Transverse colon (tissue), 4 donors: ENCODE measurements around the gene TMPRSS11E.

ENCODE experiments used
- EP300 ChIP-seq: sonication (generic); formaldehyde crosslinking; IDR thresholded peaks from one replicate; pipeline ENCODE4 v1.6.1; 2017; ENCODE audit warnings: antibody characterized with exemption, low read depth
- POLR2A ChIP-seq: fragments of 450-650 bp; IDR thresholded peaks from one replicate; pipeline ENCODE4 v1.6.1; 2016; ENCODE audit warnings: antibody characterized with exemption, mild to moderate bottlenecking, moderate library complexity
- POLR2AphosphoS5 ChIP-seq, 3 donors: sonication (generic); formaldehyde crosslinking; IDR thresholded peaks; one replicate each; pipeline ENCODE4 v1.6.1; 2016; ENCODE audit warnings: antibody characterized with exemption in 3 of 3
- TF ChIP-seq, protein P1 (sequence below), 5 experiments: fragments of 200-600 bp in 3 of 5; fragments of 450-650 bp in 2 of 5; sonication (generic) in 3 of 5; IDR thresholded peaks; 1 replicate in 2 of 5; 2 replicates in 3 of 5; pipeline ENCODE4 v1.5.1; 2016 to 2017; ENCODE audit warnings: antibody characterized with exemption in 5 of 5, inconsistent platforms in 3 of 5, mild to moderate bottlenecking in 2 of 5, moderate library complexity in 1 of 5

DNA sequence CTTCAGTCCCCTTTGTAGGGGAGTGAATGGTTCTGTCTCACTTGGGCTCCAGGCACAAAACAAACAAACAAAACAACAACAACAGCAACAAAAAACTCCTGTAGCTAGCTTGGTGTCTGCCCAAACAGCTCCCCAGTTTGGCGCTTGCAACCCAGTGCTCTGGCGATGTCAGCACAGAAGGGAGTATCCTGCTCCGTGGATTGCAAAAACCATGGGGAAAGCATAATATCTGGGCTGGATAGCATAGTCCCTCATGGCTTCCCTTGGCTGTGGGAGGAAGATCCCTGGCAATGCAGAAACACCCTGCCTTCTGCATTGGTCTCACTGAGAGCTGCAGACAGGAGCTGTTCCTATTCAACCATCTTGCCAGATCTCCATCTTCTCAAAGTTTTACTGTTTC is 89.1 kb downstream of the TMPRSS11E start:
- TF ChIP-seq POLR2AphosphoS5 (IDR thresholded peaks at IDR 0.05) (no peak), EP300 (no peak), POLR2A (no peak)
- TF ChIP-seq, protein P1, sequence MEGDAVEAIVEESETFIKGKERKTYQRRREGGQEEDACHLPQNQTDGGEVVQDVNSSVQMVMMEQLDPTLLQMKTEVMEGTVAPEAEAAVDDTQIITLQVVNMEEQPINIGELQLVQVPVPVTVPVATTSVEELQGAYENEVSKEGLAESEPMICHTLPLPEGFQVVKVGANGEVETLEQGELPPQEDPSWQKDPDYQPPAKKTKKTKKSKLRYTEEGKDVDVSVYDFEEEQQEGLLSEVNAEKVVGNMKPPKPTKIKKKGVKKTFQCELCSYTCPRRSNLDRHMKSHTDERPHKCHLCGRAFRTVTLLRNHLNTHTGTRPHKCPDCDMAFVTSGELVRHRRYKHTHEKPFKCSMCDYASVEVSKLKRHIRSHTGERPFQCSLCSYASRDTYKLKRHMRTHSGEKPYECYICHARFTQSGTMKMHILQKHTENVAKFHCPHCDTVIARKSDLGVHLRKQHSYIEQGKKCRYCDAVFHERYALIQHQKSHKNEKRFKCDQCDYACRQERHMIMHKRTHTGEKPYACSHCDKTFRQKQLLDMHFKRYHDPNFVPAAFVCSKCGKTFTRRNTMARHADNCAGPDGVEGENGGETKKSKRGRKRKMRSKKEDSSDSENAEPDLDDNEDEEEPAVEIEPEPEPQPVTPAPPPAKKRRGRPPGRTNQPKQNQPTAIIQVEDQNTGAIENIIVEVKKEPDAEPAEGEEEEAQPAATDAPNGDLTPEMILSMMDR (IDR thresholded peaks at IDR 0.05), result no peak
